Colonic mucosa (tissue), 4 donors: ENCODE measurements around the gene NDUFC2. TPM values are rescaled to one million over a fixed set of nuclear protein-coding genes. Genes with fewer than 3 reads are reported as not detected.

Experiments
- DNase-seq: peaks from one replicate; pipeline ENCODE4 v3.0.0-alpha.2; 2020
- H3K27ac ChIP-seq: fragments of 200-600 bp; one replicate; pipeline ENCODE4 v1.8.0; 2021
- H3K27me3 ChIP-seq: fragments of 200-600 bp; one replicate; pipeline ENCODE4 v1.8.0; 2021
- H3K36me3 ChIP-seq: fragments of 200-600 bp; one replicate; pipeline ENCODE4 v1.8.0; 2021
- H3K4me1 ChIP-seq: fragments of 200-600 bp; one replicate; pipeline ENCODE4 v1.8.0; 2021; ENCODE audit warnings: mild to moderate bottlenecking
- H3K4me3 ChIP-seq: fragments of 200-600 bp; one replicate; pipeline ENCODE4 v1.8.0; 2021
- H3K9ac ChIP-seq, 2 donors: one replicate each; pipeline ENCODE4 v1.7.0; 2013; ENCODE audit warnings: control low read depth in 2 of 2, low read depth in 2 of 2, low read length in 2 of 2
- H3K9me3 ChIP-seq: fragments of 200-600 bp; one replicate; pipeline ENCODE4 v1.8.0; 2021
- CTCF ChIP-seq: fragments of 200-600 bp; IDR thresholded peaks from one replicate; pipeline ENCODE4 v1.8.0; 2022; ENCODE audit warnings: antibody characterized with exemption, mild to moderate bottlenecking
- intact Hi-C: fragments of 100-400 bp; cut with DNase I; formaldehyde crosslinking; loops from one replicate; pipeline ENCODE4 v1.14.1; 2022
- total RNA-seq, 2 donors: library from RNA; stranded (reverse); fragmentation: NEBNext Ultra II Directional in 1 of 2; extraction: Animal tissue kit (Norgen Biotek cat#: 25700) in 1 of 2; gene quantifications; one replicate each; pipeline ENCODE4 v1.2.1, GENCODE V29; 2021
- donor health status: healthy.
- donor health status: DM: no; HTN: no; CAD: no.
- donor health status: DM: no; HTN: no; CAD: no.

Gene NDUFC2
- total RNA-seq, 2 donors from 2014 or later = 226 to 288 TPM

- DNase-seq = no peak
- H3K36me3 ChIP-seq = no peaks in the 10 kb centered on the region
- no peak overlapping the region for H3K9ac ChIP-seq
- intact Hi-C loops = no loop called here
- H3K9me3 ChIP-seq = no peaks in the 10 kb centered on the region
- no peaks in the 10 kb centered on the region for H3K27me3 ChIP-seq
- no peak overlapping the region for H3K4me3 ChIP-seq
- H3K27ac ChIP-seq = no peak overlapping the region
- no peaks in the 10 kb centered on the region for H3K4me1 ChIP-seq
- no peak for TF ChIP-seq CTCF
Measured at GRCh38 chr11:78056093-78056492, 23.6 kb downstream of the NDUFC2 start.

DNA sequence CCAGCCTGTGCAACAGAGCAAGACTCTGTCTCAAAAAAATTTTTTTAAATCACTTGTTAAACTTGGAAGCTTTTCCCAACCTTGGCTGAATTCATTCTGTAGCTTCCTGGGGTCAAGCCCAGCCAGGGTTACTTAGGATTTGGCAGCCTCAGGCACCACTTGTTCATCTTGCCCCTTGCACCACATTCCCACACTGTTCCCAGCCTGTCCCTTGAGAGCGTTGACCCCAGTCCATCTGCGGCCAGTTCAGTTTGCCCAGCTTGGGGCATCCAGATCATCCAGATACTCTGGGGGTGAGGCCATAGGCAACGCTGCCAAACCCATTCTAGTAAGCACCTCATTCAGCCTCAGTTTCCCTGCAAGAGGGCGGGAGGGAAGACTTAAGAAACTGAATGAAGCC is 24.7 kb downstream of the NDUFC2 start:
- no peak for DNase-seq
- no peaks in the 10 kb centered on the region for H3K4me1 ChIP-seq
- H3K4me3 ChIP-seq = no peak overlapping the region
- no peaks in the 10 kb centered on the region for H3K36me3 ChIP-seq
- H3K27me3 ChIP-seq = no peaks in the 10 kb centered on the region
- no peak overlapping the region for H3K9ac ChIP-seq
- no peak for TF ChIP-seq CTCF
- intact Hi-C loops = no loop called here
- no peaks in the 10 kb centered on the region for H3K9me3 ChIP-seq
- H3K27ac ChIP-seq = no peak overlapping the region

DNA sequence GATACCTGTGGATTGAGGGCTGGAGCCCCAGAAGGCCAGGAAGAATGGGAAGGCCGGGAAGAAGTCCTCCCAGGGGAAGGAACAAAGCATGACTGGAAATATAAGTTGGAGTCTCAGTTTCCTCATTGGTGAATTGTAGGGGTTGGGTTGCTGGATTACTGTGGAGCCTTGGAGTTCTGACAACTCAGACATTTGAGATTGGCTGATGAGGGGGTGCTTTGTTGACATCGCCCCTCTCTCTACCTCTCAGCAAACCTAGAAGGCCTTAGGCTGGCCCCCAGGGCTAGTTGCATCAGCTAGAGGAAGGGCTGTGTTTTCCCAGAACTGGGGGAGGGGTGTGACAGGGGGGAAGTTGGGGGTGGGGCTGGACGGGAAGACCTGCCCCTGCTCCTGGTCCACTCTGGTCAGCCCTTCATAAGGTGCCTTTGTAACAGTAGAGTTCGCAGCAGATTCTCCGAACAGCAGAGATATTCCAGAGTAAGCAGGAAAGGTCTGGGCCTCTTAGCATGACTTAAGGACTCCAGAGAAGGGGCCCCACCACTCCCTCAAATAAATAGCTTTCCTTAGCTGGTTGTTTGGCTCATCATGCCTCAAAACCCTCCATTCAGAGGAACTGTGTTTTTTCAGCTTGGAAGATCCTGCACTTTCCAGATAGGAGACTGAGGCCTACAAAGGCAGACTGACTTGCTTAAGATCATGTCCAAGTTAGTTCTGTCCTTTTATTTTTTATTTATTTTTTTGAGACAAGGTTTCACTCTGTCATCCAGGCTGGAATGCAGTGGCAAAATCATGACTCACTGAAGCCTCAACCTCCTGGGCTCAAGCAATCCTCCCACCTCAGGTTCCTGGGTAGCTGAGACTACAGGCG is 28.5 kb downstream of the NDUFC2 start:
- no peak overlapping the region for H3K27ac ChIP-seq
- no peaks in the 10 kb centered on the region for H3K36me3 ChIP-seq
- no peaks in the 10 kb centered on the region for H3K4me1 ChIP-seq
- H3K4me3 ChIP-seq = no peak overlapping the region
- no peak overlapping the region for H3K9ac ChIP-seq
- no peaks in the 10 kb centered on the region for H3K9me3 ChIP-seq
- no peaks in the 10 kb centered on the region for H3K27me3 ChIP-seq
- no peak for DNase-seq
- no peak for TF ChIP-seq CTCF
- intact Hi-C loops = no loop called here

GRCh38 chr11:78049348-78049747 is 30.3 kb downstream of the NDUFC2 start:
- Histone ChIP-seq H3K9me3 (no peaks in the 10 kb centered on the region), H3K9ac (no peak overlapping the region), H3K36me3 (no peaks in the 10 kb centered on the region), H3K4me1 (no peaks in the 10 kb centered on the region), H3K27me3 (no peaks in the 10 kb centered on the region), H3K4me3 (no peak overlapping the region), H3K27ac (no peak overlapping the region)
- intact Hi-C loops = loop anchor here (5.0 kb wide), 2 partner anchors 37 to 52 kb away; no protein-coding TSS in a partner anchor
- no peak for TF ChIP-seq CTCF
- no peak for DNase-seq

DNA sequence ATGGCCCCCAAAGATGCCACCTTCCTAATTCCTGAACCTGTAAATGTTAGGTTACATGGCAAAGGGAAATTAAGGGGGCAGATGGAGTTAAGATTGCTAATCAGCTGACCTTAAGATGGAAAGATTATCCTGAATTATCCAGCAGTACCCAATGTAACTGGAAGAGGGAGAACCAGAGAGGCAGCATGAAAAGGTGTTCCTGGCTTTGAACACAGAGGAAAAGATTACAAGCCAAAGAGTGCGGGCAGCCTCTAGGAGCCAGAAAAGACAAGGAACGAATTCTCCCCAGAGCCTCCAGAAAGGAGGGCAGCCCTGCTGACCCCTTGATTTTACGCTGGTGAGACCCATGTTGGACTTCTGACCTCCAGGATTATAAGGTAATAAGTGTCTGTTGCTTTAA is 31.1 kb downstream of the NDUFC2 start:
- Histone ChIP-seq H3K27ac (no peak overlapping the region), H3K4me3 (no peak overlapping the region), H3K27me3 (no peaks in the 10 kb centered on the region), H3K4me1 (no peaks in the 10 kb centered on the region), H3K9ac (no peak overlapping the region), H3K36me3 (no peaks in the 10 kb centered on the region), H3K9me3 (no peaks in the 10 kb centered on the region)
- no peak for TF ChIP-seq CTCF
- no peak for DNase-seq
- intact Hi-C loops = loop anchor here (5.0 kb wide), 2 partner anchors 36 to 51 kb away; no protein-coding TSS in a partner anchor
